Measurements from ENCODE around the gene TSNAXIP1. TPM values are rescaled to one million over a fixed set of nuclear protein-coding genes. Genes with fewer than 3 reads are reported as not detected.
"Not testable (repeated sequence)": the region's sequence is repeated elsewhere in the genome, so short reads cannot be mapped to it uniquely, and the experiment has no call there.

The TSNAXIP1 gene
- total RNA-seq, 3 donors from 2014 or later (not counting 1 experiment from before 2014, with no cell fraction given) = 0.15 to 0.68 TPM; not detected in 1

DNA sequence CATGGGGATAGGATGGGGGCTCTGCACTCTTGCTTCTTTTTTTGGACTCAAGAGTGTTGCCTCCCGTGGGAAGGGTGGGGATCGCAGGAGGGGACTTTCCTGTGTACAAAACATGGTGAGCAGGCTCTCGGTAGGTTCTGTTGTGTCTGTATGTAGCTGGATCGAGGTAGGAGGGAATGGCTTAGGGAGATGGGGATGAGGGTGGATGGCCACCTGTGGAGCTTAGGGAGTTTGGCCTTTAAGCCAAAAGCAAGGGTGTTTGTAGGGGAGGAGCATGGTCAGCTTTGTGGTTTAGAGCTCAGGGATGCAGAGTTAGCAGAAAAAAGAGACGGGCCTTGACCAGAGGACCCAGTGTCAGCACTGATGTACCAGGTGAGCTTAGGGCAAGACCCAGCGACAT lies 55.2 kb downstream of the TSNAXIP1 start:
- H3K27ac Mint-ChIP-seq = peak overlapping the region; percentile 15 to 65
- H3K4me1 Mint-ChIP-seq = peaks cover 29 to 34% of the 10 kb centered on the region in 2 donors
- peaks cover 22% of the 10 kb centered on the region for H3K4me1 ChIP-seq (ENCODE audit: control insufficient read depth, insufficient read depth, low read length)
- no peak for ATAC-seq
- no peak overlapping the region for H3K27ac ChIP-seq (ENCODE audit: low read length)
- WGBS (ENCODE audit: insufficient coverage) = 92% methylated on average over 6 of the region's 6 CpGs
- no peaks in the 10 kb centered on the region for H3K9me3 Mint-ChIP-seq
- no peak overlapping the region for H3K4me3 ChIP-seq (ENCODE audit: low read length)
- no peaks in the 10 kb centered on the region for H3K36me3 Mint-ChIP-seq
- DNase-seq = no peak
- no peak for TF ChIP-seq CTCF (IDR thresholded peaks at IDR 0.05)
- H3K36me3 ChIP-seq (ENCODE audit: control insufficient read depth, insufficient read depth, low read length) = peaks cover 2% of the 10 kb centered on the region
- H3K27me3 ChIP-seq (ENCODE audit: control insufficient read depth, insufficient read depth, low read length) = no peaks in the 10 kb centered on the region
- H3K9me3 ChIP-seq (ENCODE audit: control insufficient read depth, insufficient read depth, low read length) = no peaks in the 10 kb centered on the region
- intact Hi-C loops (cut with micrococcal nuclease) = no loop called here
- H3K27me3 Mint-ChIP-seq (ENCODE audit: low read depth in 2 of 2) = no peaks in the 10 kb centered on the region
- no peak overlapping the region for H3K4me3 Mint-ChIP-seq

DNA sequence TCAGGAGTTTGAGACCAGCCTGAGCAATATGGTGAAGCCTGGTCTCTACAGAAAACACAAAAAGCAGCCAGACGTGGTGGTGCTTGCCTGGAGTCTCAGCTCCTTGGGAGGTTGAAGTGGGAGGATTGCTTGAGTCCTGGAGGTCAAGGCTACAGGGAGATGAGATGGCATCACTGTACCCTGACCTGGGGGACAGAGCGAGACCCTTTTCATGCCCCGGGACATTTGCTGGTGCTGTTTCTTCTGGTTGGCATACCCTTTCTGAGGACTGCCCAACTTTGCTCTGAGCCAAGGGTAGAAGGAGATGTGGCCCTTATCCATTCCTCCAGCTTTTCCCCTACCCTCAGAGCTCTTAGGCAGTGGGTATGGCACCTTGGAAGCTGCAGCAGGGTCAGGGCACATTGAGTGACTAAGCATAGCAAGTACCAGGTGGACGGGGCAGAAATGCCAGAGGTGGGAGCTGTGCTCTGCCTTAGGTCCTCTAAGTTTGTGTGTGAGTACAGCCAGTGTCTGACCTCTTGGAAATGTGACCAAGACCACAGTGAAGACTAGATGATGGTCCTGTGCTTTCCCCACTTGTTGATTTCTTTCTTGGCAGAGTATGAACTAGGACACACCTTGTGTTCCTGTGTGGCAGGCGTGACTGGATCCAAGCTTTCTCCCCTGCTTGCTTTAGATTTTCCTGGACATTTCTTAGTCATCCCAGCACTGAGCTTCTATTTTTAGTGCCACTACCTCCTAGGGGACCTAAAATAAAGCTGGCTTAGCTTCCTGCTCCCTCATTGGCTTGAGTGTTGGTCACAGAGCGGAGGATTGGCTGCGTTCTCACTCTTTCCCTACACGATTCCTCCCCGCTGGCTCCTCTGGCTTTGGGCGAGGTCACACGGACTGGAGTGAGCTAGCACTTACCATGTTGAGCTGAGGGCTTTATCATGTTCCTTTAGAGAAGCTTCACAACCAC lies 56.2 kb downstream of the TSNAXIP1 start:
- intact Hi-C loops (cut with micrococcal nuclease) = no loop called here
- peaks cover 11% of the 10 kb centered on the region for H3K4me1 ChIP-seq (ENCODE audit: control insufficient read depth, insufficient read depth, low read length)
- H3K27me3 Mint-ChIP-seq (ENCODE audit: low read depth in 2 of 2) = no peaks in the 10 kb centered on the region
- peaks cover 6% of the 10 kb centered on the region for H3K36me3 ChIP-seq (ENCODE audit: control insufficient read depth, insufficient read depth, low read length)
- H3K4me1 Mint-ChIP-seq = peaks cover 19 to 24% of the 10 kb centered on the region in 2 donors
- H3K27me3 ChIP-seq (ENCODE audit: control insufficient read depth, insufficient read depth, low read length) = no peaks in the 10 kb centered on the region
- ATAC-seq (no peak), DNase-seq (no peak)
- H3K9me3 ChIP-seq (ENCODE audit: control insufficient read depth, insufficient read depth, low read length) = no peaks in the 10 kb centered on the region
- no peak overlapping the region for H3K27ac ChIP-seq (ENCODE audit: low read length)
- H3K9me3 Mint-ChIP-seq = no peaks in the 10 kb centered on the region
- H3K27ac Mint-ChIP-seq = no peak overlapping the region
- TF ChIP-seq CTCF (IDR thresholded peaks at IDR 0.05) = no peak
- H3K4me3 ChIP-seq (ENCODE audit: low read length) = no peak overlapping the region
- H3K36me3 Mint-ChIP-seq = no peaks in the 10 kb centered on the region
- 97% methylated on average over 11 of the region's 11 CpGs for WGBS (ENCODE audit: insufficient coverage)
- no peak overlapping the region for H3K4me3 Mint-ChIP-seq

GRCh38 chr16:67864044-67864443 lies 57.4 kb downstream of the TSNAXIP1 start:
- not testable (repeated sequence) for H3K36me3 ChIP-seq (ENCODE audit: control insufficient read depth, insufficient read depth, low read length); H3K27ac ChIP-seq (ENCODE audit: low read length); H3K9me3 ChIP-seq (ENCODE audit: control insufficient read depth, insufficient read depth, low read length); H3K4me3 ChIP-seq (ENCODE audit: low read length); H3K36me3 Mint-ChIP-seq; H3K4me1 ChIP-seq (ENCODE audit: control insufficient read depth, insufficient read depth, low read length); H3K27me3 Mint-ChIP-seq (ENCODE audit: low read depth in 2 of 2); ATAC-seq; H3K9me3 Mint-ChIP-seq; H3K27me3 ChIP-seq (ENCODE audit: control insufficient read depth, insufficient read depth, low read length); DNase-seq; H3K27ac Mint-ChIP-seq; H3K4me3 Mint-ChIP-seq
- intact Hi-C loops (cut with micrococcal nuclease) = loop anchor here (2.0 kb wide), 1 partner anchor 47 kb away; no protein-coding TSS in a partner anchor
- WGBS (ENCODE audit: insufficient coverage) = 91% methylated on average over 5 of the region's 6 CpGs
- peaks cover 11 to 13% of the 10 kb centered on the region in 2 donors for H3K4me1 Mint-ChIP-seq

DNA sequence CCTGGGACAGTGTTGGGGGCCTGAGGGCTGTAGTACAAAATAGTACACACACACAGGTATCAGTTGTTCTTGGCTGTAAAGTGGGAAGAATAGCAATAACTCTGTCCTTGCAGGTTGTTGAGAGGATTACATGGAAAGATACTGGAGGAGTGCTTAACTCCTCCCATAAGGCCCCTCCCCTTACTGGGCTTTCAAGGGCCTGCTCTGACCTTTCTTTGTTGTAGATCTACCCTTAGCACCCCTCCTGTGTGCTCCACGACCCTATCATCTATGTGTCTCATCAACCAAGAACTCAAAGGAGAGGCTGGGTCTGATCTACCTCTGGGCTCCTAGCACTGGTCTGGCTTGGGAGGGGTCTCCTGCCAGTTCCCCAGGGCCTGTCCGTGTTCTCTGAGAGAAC lies 57.9 kb downstream of the TSNAXIP1 start:
- no peak overlapping the region for H3K4me3 Mint-ChIP-seq
- Histone ChIP-seq H3K36me3 (ENCODE audit: control insufficient read depth, insufficient read depth, low read length) (peaks cover 9% of the 10 kb centered on the region), H3K27ac (ENCODE audit: low read length) (no peak overlapping the region), H3K9me3 (ENCODE audit: control insufficient read depth, insufficient read depth, low read length) (no peaks in the 10 kb centered on the region), H3K4me1 (ENCODE audit: control insufficient read depth, insufficient read depth, low read length) (no peaks in the 10 kb centered on the region), H3K4me3 (ENCODE audit: low read length) (no peak overlapping the region), H3K27me3 (ENCODE audit: control insufficient read depth, insufficient read depth, low read length) (no peaks in the 10 kb centered on the region)
- H3K27ac Mint-ChIP-seq = no peak overlapping the region
- no peaks in the 10 kb centered on the region for H3K36me3 Mint-ChIP-seq
- peaks cover 11 to 13% of the 10 kb centered on the region in 2 donors for H3K4me1 Mint-ChIP-seq
- H3K27me3 Mint-ChIP-seq (ENCODE audit: low read depth in 2 of 2) = no peaks in the 10 kb centered on the region
- no peak for TF ChIP-seq CTCF (IDR thresholded peaks at IDR 0.05)
- DNase-seq (no peak), ATAC-seq (no peak)
- 93% methylated on average over 2 of the region's 2 CpGs for WGBS (ENCODE audit: insufficient coverage)
- intact Hi-C loops (cut with micrococcal nuclease) = loop anchor here (2.0 kb wide), 1 partner anchor 48 kb away; no protein-coding TSS in a partner anchor
- H3K9me3 Mint-ChIP-seq = no peaks in the 10 kb centered on the region
